Measurements from ENCODE around the gene SLC25A40.
"Not testable (repeated sequence)": the region's sequence is repeated elsewhere in the genome, so short reads cannot be mapped to it uniquely, and the experiment has no call there.

DNA sequence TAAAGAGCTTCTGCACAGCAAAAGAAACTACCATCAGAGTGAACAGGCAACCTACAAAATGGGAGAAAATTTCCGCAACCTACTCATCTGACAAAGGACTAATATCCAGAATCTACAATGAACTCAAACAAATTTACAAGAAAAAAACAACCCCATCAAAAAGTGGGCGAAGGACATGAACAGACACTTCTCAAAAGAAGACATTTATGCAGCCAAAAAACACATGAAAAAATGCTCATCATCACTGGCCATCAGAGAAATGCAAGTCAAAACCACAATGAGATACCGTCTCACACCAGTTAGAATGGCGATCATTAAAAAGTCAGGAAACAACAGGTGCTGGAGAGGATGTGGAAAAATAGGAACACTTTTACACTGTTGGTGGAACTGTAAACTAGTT is 54.1 kb downstream of the SLC25A40 start:
- not testable (repeated sequence) for TF ChIP-seq HDGF (IDR thresholded peaks at IDR 0.05; ENCODE audit: borderline replicate concordance); TARDBP (IDR thresholded peaks at IDR 0.05); FOXM1 (IDR thresholded peaks at IDR 0.05; ENCODE audit: borderline replicate concordance); BHLHE40 (IDR thresholded peaks at IDR 0.05; ENCODE audit: borderline replicate concordance); FOXA1 (IDR thresholded peaks at IDR 0.05); CTBP1 (IDR thresholded peaks at IDR 0.05; ENCODE audit: borderline replicate concordance)

All from HEK293T (cell line).